Epithelial cell of proximal tubule (primary cell): ENCODE measurements around the gene TLCD1. TPM values are rescaled to one million over a fixed set of nuclear protein-coding genes. Genes with fewer than 3 reads are reported as not detected.

Experiments
- DNase-seq: peaks from one replicate; pipeline ENCODE4 v3.0.0-alpha.2; 2011; ENCODE audit warnings: low read depth
- H3K4me3 ChIP-seq: 2 replicates; pipeline ENCODE4 v1.5.1; 2011; ENCODE audit warnings: low read depth, mild to moderate bottlenecking, low read length
- total RNA-seq: library from RNA; depleted of rRNA; stranded (reverse); fragments of >200 nt; gene quantifications from 2 replicates; pipeline ENCODE4 v1.2.3, GENCODE V29; 2015
- TF ChIP-seq, protein P1 (sequence below): conservative IDR thresholded peaks from 2 replicates; pipeline ENCODE4 v1.5.1; 2012; ENCODE audit warnings: low read depth, mild to moderate bottlenecking, low read length

Gene TLCD1
- total RNA-seq, 1 donor from 2014 or later, result 14.5 TPM

DNA sequence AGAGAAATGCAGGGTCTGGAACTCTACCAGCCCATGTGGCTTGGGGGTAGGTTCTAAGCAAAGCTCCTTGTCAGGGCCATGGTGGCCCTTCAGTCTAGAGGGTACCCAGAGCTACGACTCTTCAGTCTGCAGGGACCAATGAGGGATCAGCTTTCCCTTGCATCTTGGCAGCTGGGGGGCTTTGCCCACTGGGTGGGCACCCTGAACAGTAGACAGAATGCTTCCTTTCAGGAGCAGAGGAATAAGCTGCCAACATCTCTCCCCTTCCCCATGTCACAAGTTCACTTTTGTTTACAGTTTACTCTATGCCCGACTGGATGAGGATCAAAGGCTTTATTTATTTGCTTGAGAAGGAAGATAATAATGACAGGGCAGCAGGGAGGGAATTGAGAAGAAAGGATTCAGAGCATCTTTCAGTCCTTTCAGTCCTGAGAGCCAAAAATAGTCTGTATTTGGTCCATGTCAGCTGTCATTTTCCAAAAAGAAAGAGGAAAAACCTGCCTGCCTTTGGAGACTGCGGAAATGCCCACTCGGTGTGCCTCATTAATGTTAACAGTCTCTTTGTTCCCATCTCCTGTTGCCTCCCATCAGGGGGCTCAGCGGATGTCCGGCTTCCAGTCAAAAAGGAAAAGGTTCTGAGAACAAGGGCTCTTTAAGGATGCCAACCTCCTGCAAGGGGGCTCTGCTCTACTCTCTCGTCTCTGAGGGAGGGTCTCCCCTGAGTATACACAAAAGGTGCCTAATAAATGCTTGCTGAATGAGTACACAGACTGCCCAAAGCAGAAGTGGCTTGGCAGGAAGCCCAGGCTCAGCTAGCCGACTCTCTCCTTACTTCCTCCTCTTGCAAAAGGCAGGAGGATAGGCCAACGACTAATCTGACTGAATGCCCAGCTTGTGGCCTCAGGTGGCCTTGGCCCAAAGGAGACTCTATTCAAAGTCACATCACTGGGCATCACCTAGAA lies 34.8 kb upstream of the TLCD1 start:
- no peak overlapping the region for H3K4me3 ChIP-seq
- TF ChIP-seq, protein P1, sequence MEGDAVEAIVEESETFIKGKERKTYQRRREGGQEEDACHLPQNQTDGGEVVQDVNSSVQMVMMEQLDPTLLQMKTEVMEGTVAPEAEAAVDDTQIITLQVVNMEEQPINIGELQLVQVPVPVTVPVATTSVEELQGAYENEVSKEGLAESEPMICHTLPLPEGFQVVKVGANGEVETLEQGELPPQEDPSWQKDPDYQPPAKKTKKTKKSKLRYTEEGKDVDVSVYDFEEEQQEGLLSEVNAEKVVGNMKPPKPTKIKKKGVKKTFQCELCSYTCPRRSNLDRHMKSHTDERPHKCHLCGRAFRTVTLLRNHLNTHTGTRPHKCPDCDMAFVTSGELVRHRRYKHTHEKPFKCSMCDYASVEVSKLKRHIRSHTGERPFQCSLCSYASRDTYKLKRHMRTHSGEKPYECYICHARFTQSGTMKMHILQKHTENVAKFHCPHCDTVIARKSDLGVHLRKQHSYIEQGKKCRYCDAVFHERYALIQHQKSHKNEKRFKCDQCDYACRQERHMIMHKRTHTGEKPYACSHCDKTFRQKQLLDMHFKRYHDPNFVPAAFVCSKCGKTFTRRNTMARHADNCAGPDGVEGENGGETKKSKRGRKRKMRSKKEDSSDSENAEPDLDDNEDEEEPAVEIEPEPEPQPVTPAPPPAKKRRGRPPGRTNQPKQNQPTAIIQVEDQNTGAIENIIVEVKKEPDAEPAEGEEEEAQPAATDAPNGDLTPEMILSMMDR, result no peak
- DNase-seq, result no peak

DNA sequence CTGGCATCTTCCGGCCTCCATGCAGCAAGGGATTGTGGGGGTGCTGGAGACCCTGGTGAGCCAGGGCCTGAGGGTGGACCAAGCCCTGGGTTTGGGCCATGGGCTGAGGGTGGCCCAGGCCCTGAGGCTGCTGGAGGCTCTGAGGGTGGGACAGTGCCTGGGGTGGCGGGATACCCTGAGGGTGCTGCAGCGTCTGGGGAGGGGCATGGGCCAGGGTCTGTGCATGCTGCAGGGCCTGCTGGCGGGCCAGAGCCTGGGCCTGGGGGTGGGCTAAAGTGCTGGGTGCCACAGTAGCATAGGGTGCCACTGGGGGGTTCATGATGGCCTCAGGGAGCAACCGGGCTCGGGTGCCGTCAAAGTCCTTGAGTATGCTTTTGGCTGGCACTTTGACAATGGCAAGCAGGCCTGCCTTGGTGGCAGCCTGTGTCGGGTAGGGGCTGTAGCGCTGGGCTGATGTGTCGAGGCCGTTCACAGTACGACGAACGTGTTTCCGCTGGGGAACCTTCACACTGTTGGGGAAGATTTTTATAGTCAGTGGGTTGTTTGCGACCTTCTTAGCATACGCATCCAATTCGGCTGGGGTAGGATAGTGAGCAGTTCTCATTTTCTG lies 33.3 kb upstream of the TLCD1 start:
- H3K4me3 ChIP-seq, result no peak overlapping the region
- no peak for DNase-seq
- TF ChIP-seq, protein P1, result no peak

DNA sequence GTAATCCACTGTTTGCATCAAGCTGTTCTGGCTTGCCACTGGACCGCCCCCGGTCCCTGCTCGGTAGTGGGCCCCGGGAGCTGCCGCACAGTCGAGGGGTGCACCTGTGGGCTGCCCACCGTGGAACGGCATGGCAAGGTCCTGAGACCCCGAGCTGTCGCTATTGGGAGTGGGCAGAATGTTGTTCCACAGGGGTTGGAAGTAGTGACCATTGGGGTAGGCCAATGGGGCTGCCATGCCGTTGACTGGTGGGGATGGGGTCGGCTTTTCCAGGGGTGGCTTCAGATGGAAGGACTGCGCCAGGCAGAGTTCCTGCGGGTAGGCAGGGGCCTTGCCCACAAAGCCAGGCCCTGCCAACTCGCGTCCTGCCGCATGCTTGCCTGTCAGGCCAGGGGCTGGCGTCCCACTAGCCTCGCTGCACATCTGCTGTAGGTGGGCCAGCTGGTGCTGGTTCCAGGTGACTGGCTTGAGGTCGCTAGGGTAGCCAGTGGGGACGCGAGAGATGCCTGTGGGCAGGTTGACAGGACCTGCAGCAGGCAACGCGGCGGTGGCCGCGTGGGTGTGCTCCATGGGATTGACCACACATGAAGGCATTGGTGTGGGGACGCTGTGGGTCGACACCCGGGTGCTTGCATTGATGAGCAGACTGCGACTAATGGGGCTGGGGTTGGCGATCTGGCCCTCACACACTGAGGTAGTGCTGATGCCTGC lies 32.5 kb upstream of the TLCD1 start:
- TF ChIP-seq, protein P1, result no peak
- DNase-seq, result no peak
- no peak overlapping the region for H3K4me3 ChIP-seq

- TF ChIP-seq, protein P1, result no peak
These were observed 30.2 kb upstream of the TLCD1 start for GRCh38 chr17:28756049-28756804.

GRCh38 chr17:28755486-28755885 lies 29.5 kb upstream of the TLCD1 start:
- H3K4me3 ChIP-seq, result no peak overlapping the region
- TF ChIP-seq, protein P1, result no peak
- no peak for DNase-seq

More at GRCh38 chr17:28756049-28756804, 30.2 kb upstream of the TLCD1 start:
- no peak for DNase-seq
- H3K4me3 ChIP-seq, result no peak overlapping the region

DNA sequence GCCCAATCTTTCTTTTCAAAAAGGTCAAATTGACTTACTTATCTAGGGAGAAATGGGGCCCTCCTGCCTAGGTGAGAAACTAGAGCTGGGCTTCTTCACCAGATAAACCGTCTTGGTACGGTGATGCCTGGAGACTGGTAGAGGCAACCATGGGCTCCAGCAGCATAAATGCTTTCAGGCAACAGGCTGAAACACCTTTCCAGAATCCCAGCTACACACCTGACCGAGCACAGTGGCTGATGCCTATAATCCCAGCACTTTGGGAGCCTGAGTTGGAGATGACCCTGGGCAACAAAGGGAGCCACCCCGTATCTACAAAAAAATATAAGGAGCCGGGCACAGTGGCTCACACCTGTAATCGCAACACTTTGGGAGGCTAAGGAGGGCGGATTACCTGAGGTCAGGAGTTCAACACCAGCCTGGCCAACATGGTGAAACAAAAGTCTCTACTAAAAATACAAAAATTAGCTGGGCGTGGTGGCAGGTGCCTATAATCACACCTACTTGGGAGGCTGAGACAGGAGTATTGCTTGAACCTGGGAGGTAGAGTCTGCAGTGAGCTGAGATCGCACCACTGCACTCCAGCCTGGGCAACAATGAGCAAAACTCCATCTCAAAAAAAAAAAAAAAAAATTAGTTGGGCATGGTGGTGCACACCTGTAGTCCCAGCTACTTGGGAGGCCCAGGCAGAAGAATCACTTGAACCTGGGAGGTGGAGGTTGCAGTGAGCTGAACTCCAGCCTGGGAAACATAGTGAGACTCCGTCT lies 25.8 kb upstream of the TLCD1 start:
- no peak overlapping the region for H3K4me3 ChIP-seq
- DNase-seq, result no peak
- TF ChIP-seq, protein P1, result no peak
